ENCODE measurements around the gene ATXN10. TPM values are rescaled to one million over a fixed set of nuclear protein-coding genes. Genes with fewer than 3 reads are reported as not detected.

Gene ATXN10
- polyA plus RNA-seq, 4 donors = 283 to 328 (median 322) TPM

- DNase-seq (ENCODE audit: low read depth in 4 of 4, low spot score in 3 of 4) = no peak
Measured at GRCh38 chr22:45867906-45868555, 196.4 kb downstream of the ATXN10 start.

- DNase-seq (ENCODE audit: low read depth in 4 of 4, low spot score in 3 of 4) = no peak
Measured at GRCh38 chr22:45868571-45869339, 197.1 kb downstream of the ATXN10 start.

DNA sequence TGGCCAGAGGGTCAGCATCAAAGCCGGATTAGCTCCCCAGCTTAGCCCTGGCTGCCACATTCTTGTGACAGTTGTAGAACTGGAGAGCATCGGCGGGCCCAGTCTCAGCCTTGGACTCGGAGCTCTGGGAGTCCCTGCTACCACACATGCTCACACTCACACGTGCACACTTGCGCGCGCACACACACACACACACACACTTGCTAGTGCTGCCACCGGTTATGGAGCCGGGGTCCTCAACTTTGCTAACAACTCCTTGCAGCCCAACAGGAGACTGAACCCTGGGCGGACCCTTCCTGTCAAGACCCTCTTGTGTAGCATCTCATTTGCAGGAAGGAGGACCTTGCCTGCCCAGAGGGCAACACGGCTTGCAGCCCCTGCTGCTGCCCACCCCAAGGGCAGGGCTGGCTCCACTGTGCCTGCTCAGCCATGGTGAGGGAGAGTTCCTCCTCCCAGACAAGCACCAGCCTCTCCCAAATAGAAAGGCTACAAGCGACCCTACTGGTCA lies 197.8 kb downstream of the ATXN10 start:
- no peak for DNase-seq (ENCODE audit: low read depth in 4 of 4, low spot score in 3 of 4)

GRCh38 chr22:45870011-45870410 lies 198.4 kb downstream of the ATXN10 start:
- no peak for DNase-seq (ENCODE audit: low read depth in 4 of 4, low spot score in 3 of 4)

GRCh38 chr22:45871721-45872120 lies 200.1 kb downstream of the ATXN10 start:
- DNase-seq (ENCODE audit: low read depth in 4 of 4, low spot score in 3 of 4) = no peak

GRCh38 chr22:45872659-45873263 lies 201.1 kb downstream of the ATXN10 start:
- DNase-seq (ENCODE audit: low read depth in 4 of 4, low spot score in 3 of 4) = no peak

DNA sequence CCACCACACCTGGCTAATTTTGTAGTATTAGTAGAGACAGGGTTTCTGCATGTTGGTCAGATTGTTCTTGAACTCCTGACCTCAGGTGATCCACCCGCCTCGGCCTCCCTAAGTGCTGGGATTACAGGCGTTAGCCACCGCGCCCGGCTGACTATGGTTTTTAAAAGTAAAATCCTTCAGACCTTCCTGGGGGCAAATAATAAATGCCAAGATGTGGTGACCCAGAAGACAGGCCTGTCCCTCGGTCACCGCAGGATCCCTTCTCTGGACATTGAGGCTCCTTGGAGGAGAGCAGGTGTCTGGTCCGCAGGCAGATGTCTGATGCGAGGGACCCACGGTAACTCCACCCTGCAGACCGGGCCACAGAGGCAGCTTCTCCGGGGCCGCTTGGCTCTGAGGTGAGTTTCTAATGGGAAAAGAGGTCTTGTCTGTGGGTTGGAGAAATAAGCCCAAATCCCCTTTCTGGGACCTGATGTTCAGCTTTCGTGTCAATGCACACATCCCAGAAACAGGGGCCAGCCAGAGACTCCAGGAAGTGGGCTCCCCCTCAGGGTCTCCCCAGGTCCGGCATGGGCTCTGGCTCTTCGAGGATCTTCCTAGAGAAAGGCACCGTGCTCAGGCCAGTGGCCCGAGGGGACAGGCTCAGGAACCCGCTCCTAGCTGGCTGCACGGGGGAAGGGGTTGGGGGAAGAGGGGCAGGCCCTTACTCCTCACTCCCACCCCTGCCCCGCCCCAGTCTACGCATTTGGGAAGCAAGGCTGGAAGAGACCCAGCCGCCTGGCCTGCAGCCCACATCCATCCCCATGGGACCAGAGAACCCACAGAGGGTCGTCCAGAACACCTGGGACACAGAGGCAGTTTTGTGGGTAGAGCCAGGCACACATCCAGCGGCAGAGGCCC lies 204.8 kb downstream of the ATXN10 start:
- DNase-seq (ENCODE audit: low read depth in 4 of 4, low spot score in 3 of 4) = no peak

DNA sequence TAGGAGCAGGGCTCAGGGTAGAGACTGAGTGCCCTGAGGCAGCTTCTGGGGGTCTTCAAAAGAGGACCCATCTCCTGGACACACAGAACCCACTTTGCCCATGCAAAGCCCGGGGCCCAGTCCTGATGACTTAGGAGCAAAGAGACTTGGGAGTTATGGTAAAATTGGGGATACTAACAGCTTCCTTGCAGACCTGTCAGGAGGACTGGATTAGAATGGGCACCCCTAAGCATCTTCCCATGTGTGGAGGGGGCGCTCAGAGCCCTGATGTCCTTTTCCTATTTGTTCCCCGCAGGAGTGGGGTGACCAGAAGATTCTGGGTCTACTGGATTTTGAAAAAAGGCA lies 205.4 kb downstream of the ATXN10 start:
- DNase-seq (ENCODE audit: low read depth in 4 of 4, low spot score in 3 of 4) = no peak

DNA sequence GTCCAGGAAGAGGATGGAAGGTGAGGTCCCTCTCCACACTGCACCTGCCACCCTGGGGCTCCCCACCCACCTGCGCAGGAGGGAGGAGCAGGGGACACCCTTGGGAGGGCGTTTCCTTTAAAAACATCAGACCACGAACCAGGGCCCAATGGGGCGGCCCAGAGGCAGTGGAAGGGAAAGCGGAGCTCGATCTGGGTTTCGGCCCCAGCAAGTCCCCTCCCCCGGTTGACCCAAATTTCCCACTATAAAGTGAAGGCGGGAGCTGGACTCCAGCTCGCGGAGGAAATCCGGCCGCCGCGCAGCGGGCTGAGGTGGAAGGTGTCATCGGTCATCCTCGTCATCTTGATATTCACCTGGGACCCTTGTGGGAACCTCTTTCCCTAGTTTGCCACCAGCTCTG lies 206.0 kb downstream of the ATXN10 start:
- DNase-seq (ENCODE audit: low read depth in 4 of 4, low spot score in 3 of 4) = no peak

DNA sequence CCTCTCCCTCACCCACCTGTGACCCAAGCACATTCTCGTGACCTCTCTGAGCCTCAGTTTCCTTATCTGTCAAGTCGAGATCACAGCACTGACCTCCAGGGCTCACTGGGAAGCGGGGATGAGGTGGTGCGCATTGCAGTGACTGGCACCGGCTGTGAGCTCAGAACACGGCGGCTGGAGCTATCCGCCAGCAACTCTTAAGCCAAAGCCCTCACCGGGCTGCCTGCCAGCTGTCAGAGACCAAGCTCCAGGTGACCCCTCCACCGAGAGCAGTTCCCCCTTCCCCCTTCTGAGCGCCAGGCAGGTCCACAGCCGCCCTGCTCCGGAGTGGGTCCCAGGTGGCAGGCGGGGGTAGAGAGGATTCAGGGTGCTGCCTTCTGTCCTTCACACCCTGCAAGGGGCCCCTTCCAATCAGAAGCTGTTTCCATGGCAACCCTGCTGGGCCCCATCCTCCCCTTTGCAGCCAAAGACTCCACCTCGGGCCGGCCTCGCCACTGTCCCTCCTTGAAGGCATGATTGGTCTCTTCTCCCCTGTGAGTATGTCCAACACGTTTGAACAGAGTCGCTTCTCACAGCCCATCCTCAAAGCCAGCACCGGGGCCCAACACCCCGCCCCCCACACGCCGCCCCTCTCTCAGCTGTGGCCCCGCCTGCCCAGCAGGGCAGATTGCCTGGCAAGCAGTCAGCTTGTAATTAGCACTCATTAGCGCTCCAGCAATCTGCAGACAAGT lies 206.6 kb downstream of the ATXN10 start:
- DNase-seq (ENCODE audit: low read depth in 4 of 4, low spot score in 3 of 4) = no peak

GRCh38 chr22:45878901-45879551 lies 207.4 kb downstream of the ATXN10 start:
- DNase-seq (ENCODE audit: low read depth in 4 of 4, low spot score in 3 of 4) = no peak

GRCh38 chr22:45879552-45879949 lies 207.9 kb downstream of the ATXN10 start:
- no peak for DNase-seq (ENCODE audit: low read depth in 4 of 4, low spot score in 3 of 4)

GRCh38 chr22:45880091-45880715 lies 208.6 kb downstream of the ATXN10 start:
- no peak for DNase-seq (ENCODE audit: low read depth in 4 of 4, low spot score in 3 of 4)

GRCh38 chr22:45880716-45881523 lies 209.3 kb downstream of the ATXN10 start:
- DNase-seq (ENCODE audit: low read depth in 4 of 4, low spot score in 3 of 4) = no peak

DNA sequence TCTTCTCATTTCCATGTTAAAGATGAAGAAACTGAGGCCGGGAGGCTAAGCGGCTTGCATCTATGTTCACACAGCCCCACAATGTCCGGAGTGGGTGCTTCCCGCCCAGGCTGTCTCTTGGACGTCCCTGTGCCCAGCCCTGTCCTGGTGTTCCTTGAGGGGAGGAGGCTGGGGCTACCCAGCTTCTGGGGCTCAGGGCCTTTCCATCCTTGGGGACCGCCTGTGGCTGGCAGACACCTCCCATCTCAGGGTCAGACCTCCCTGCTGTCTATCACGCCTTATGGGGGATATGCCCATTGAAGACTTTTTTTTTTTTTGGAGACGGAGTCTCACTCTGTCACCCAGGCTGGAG lies 209.9 kb downstream of the ATXN10 start:
- DNase-seq (ENCODE audit: low read depth in 4 of 4, low spot score in 3 of 4) = no peak

DNA sequence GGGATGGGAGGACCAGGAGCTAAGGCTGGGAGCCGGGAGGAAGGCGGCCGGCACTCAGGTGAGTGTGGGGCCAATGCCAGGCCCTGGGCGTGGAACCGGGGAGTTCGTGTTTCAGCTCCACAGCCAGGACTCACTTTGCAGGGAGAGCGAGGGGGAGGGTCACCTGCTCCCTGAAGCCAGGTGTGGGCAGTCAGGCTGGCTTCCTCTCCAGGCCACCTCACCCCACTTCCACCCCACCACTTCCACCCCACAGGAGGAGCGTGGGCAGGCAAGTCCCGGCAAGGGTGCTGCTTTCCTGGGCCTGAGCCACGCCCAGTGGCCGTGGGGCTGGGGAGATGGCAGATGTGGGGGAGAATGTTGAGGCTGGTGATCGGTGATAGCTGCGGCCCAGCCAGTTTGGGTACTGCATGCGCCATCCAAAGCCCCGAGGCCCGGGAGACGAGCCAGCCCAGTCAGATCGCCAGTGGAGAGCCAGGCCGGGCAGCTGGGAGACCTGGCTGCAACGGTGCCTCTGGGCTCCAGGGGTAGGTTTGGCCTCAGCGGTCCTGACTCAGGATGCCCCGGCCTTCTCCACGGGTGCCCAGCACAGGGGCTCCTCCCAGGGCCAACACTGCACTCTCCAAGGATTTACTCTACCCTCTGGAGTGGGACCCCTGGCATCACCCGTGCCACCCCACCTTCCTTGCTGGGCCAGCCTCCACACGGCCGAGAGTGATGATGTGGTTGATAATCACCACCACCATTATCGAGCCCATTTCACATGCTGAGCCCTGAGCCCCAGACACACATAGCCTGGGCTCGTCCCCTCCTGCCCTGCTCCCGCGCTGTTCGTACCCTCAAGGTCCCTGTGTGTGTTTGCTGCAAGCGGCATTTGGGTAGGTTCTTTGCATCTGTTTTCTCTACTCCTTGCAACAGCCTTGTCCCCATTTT lies 211.5 kb downstream of the ATXN10 start:
- DNase-seq (ENCODE audit: low read depth in 4 of 4, low spot score in 3 of 4) = no peak

DNA sequence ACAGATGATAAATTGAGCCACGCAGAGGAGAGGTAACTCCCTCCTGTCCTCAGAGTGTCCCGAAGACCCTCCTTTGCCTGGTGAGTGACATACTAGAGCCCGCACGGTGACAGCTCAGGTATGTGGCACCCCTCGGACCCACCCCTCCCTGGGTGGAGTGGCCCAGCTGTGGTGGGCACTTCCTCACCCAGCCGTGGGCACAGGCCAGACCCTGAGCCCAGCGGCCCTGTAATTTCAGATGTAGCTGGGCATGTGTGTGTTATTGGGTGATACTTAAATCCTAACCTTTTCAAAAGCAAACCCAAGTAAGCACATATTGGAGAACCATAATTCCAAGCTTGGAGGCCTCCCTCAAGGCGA lies 212.2 kb downstream of the ATXN10 start:
- no peak for DNase-seq (ENCODE audit: low read depth in 4 of 4, low spot score in 3 of 4)
